ENCODE data around the gene MAN2A1.

Gene MAN2A1

DNA sequence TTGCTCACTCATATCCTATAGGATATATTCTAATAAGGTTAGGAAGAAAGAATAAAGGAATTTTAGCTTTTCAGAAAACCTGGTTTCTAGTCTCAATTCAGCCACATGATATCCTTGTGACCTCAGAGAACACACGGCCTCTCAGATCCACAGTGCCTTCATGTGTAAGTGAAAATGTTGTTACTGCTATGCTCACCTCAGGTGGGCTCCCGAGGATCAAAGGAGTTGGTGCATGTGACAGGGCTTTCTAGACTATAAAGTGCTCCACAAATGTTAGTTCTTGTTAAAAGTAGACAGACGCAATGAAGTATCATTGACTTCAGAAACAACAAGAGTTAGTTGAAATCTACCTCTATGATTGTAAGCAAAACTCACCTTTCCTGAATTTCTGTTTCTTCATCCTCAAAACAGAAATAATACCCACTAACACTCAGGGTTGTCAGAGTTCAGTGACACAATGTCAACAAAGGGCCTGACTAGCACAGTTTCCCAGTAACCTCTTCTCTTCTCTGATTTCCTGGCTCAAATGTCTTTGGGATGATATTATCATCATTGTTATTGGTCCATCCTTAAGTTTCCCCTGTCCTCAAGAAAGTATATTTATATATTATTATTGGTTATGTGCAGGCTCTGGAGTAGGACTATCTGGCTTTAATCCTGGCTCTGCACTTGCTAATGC is 36.0 kb upstream of the MAN2A1 start:
- DNase-seq (ENCODE audit: low read depth, low spot score), result no peak
- no peak overlapping the region for H3K27ac ChIP-seq
- no peak overlapping the region for H3K4me3 ChIP-seq
- no peaks in the 10 kb centered on the region for H3K9me3 ChIP-seq (ENCODE audit: low read depth, low read length)
- no peak for TF ChIP-seq FOXP2 (optimal IDR thresholded peaks at IDR 0.05; ENCODE audit: control extremely low read depth, extremely low read length, insufficient read depth)
- TF ChIP-seq EZH2 (IDR thresholded peaks at IDR 0.05), result no peak
- no peak for TF ChIP-seq POLR2AphosphoS5 (IDR thresholded peaks at IDR 0.05; ENCODE audit: borderline replicate concordance, low read depth, low read length)
- H3K9ac ChIP-seq (ENCODE audit: insufficient read length), result no peak overlapping the region
- H3K36me3 ChIP-seq (ENCODE audit: insufficient read depth, low read length), result no peaks in the 10 kb centered on the region

- no peak overlapping the region for H3K4me3 ChIP-seq
- H3K9ac ChIP-seq (ENCODE audit: insufficient read length), result no peak overlapping the region
- no peaks in the 10 kb centered on the region for H3K36me3 ChIP-seq (ENCODE audit: insufficient read depth, low read length)
- H3K27ac ChIP-seq, result no peak overlapping the region
- no peak for DNase-seq (ENCODE audit: low read depth, low spot score)
- no peaks in the 10 kb centered on the region for H3K9me3 ChIP-seq (ENCODE audit: low read depth, low read length)
- no peak for TF ChIP-seq POLR2AphosphoS5 (IDR thresholded peaks at IDR 0.05; ENCODE audit: borderline replicate concordance, low read depth, low read length)
- TF ChIP-seq FOXP2 (optimal IDR thresholded peaks at IDR 0.05; ENCODE audit: control extremely low read depth, extremely low read length, insufficient read depth), result no peak
- no peak for TF ChIP-seq EZH2 (IDR thresholded peaks at IDR 0.05)
Observed at GRCh38 chr5:109654455-109654854, 35.3 kb upstream of the MAN2A1 start.

GRCh38 chr5:109655841-109656240 is 33.9 kb upstream of the MAN2A1 start:
- Histone ChIP-seq H3K27ac (no peak overlapping the region), H3K9ac (ENCODE audit: insufficient read length) (no peak overlapping the region), H3K36me3 (ENCODE audit: insufficient read depth, low read length) (no peaks in the 10 kb centered on the region), H3K9me3 (ENCODE audit: low read depth, low read length) (no peaks in the 10 kb centered on the region), H3K4me3 (no peak overlapping the region)
- TF ChIP-seq POLR2AphosphoS5 (IDR thresholded peaks at IDR 0.05; ENCODE audit: borderline replicate concordance, low read depth, low read length), result no peak
- TF ChIP-seq EZH2 (IDR thresholded peaks at IDR 0.05), result no peak
- no peak for TF ChIP-seq FOXP2 (optimal IDR thresholded peaks at IDR 0.05; ENCODE audit: control extremely low read depth, extremely low read length, insufficient read depth)
- no peak for DNase-seq (ENCODE audit: low read depth, low spot score)

DNA sequence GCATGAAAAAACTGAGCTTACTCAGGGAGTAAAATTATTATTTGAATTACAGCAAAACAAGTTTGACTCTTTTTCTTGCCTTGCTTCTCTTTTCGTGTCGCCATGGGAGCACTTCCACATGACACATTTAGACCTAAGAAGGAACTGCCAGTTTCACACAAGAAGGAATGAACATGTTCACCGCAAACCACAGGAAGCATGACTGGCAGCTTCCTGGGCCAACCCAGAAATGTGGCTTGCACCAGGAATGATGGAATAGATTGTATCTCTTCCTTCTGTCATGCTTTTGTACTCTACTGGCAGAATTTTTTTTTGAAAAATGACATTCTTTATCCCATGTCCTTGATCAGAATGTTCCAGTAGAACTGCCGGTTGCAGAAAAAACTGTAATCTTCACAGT is 32.9 kb upstream of the MAN2A1 start:
- H3K4me3 ChIP-seq, result no peak overlapping the region
- no peaks in the 10 kb centered on the region for H3K36me3 ChIP-seq (ENCODE audit: insufficient read depth, low read length)
- H3K27ac ChIP-seq, result no peak overlapping the region
- no peak overlapping the region for H3K9ac ChIP-seq (ENCODE audit: insufficient read length)
- no peaks in the 10 kb centered on the region for H3K9me3 ChIP-seq (ENCODE audit: low read depth, low read length)
- DNase-seq (ENCODE audit: low read depth, low spot score), result peak; percentile 55
- TF ChIP-seq EZH2 (IDR thresholded peaks at IDR 0.05) (no peak), FOXP2 (optimal IDR thresholded peaks at IDR 0.05; ENCODE audit: control extremely low read depth, extremely low read length, insufficient read depth) (no peak), POLR2AphosphoS5 (IDR thresholded peaks at IDR 0.05; ENCODE audit: borderline replicate concordance, low read depth, low read length) (no peak)

- no peak overlapping the region for H3K27ac ChIP-seq
- no peak overlapping the region for H3K4me3 ChIP-seq
- TF ChIP-seq POLR2AphosphoS5 (IDR thresholded peaks at IDR 0.05; ENCODE audit: borderline replicate concordance, low read depth, low read length), result no peak
Observed at GRCh38 chr5:109659901-109660300, 29.8 kb upstream of the MAN2A1 start.

GRCh38 chr5:109660301-109660700 is 29.4 kb upstream of the MAN2A1 start:
- no peaks in the 10 kb centered on the region for H3K9me3 ChIP-seq (ENCODE audit: low read depth, low read length)
- no peak overlapping the region for H3K27ac ChIP-seq
- DNase-seq (ENCODE audit: low read depth, low spot score), result no peak
- no peak for TF ChIP-seq FOXP2 (optimal IDR thresholded peaks at IDR 0.05; ENCODE audit: control extremely low read depth, extremely low read length, insufficient read depth)
- no peak for TF ChIP-seq EZH2 (IDR thresholded peaks at IDR 0.05)
- TF ChIP-seq POLR2AphosphoS5 (IDR thresholded peaks at IDR 0.05; ENCODE audit: borderline replicate concordance, low read depth, low read length), result no peak
- no peak overlapping the region for H3K9ac ChIP-seq (ENCODE audit: insufficient read length)
- no peak overlapping the region for H3K4me3 ChIP-seq
- no peaks in the 10 kb centered on the region for H3K36me3 ChIP-seq (ENCODE audit: insufficient read depth, low read length)

More at GRCh38 chr5:109659901-109660300, 29.8 kb upstream of the MAN2A1 start:
- no peak for DNase-seq (ENCODE audit: low read depth, low spot score)
- H3K9me3 ChIP-seq (ENCODE audit: low read depth, low read length), result no peaks in the 10 kb centered on the region
- no peaks in the 10 kb centered on the region for H3K36me3 ChIP-seq (ENCODE audit: insufficient read depth, low read length)
- no peak overlapping the region for H3K9ac ChIP-seq (ENCODE audit: insufficient read length)

DNA sequence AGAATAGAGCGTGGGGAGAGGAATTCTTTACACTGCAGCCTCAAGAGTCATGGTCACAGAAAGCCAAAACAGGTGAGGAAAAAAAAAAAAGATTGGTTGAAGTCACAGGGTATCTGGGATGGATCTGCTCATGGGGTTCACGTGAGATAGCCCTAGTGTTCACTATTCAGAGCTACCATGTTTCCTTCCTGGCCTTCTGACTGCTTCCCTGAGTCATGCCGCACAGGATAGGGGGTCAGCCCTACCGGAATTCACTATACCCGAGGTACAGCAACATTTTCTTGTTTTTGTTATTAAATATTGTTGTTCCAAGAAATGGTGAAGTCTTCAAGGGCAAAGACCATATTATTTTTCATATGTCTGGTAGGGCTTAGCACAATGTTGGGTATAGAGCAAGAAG is 21.5 kb upstream of the MAN2A1 start:
- no peak for DNase-seq (ENCODE audit: low read depth, low spot score)
- H3K9me3 ChIP-seq (ENCODE audit: low read depth, low read length), result no peaks in the 10 kb centered on the region
- H3K4me3 ChIP-seq, result no peak overlapping the region
- no peaks in the 10 kb centered on the region for H3K36me3 ChIP-seq (ENCODE audit: insufficient read depth, low read length)
- TF ChIP-seq FOXP2 (optimal IDR thresholded peaks at IDR 0.05; ENCODE audit: control extremely low read depth, extremely low read length, insufficient read depth) (no peak), EZH2 (IDR thresholded peaks at IDR 0.05) (no peak)
- no peak overlapping the region for H3K9ac ChIP-seq (ENCODE audit: insufficient read length)
- no peak overlapping the region for H3K27ac ChIP-seq

DNA sequence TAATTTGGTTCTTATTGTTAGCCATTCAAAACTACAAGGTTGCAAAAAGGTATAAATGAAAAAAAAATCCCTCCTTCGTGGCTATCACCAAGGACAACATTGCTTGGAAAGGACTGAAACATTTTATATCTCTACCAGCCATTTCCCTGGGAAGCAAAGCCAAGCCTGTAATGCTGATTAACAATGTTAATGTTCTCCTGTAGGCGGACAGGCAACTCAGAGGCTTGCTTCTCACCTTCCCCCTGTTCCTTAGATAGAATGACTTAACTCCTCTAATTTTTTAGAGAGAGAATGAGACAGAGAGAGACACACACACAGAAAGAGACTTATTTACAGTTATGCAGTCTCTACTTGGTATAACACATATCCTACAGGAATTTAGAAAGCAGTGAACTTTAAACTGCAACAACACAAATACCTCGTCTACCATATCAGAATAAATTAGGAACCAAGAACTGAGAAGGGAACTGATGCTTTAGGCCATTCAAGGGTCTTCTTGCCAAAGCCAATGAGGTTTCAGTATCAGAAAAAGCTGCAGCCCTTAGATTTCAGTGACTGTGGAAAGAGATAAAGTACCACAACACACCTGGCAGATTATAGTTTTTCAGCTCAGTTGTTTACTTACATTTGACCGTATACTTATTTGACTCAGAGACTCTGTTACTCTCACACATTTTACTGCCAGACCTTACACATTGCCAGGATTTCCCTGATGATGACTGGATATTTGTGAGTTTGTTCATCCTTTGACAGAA is 20.9 kb upstream of the MAN2A1 start:
- Histone ChIP-seq H3K9me3 (ENCODE audit: low read depth, low read length) (no peaks in the 10 kb centered on the region), H3K27ac (no peak overlapping the region), H3K4me3 (no peak overlapping the region), H3K9ac (ENCODE audit: insufficient read length) (no peak overlapping the region), H3K36me3 (ENCODE audit: insufficient read depth, low read length) (no peaks in the 10 kb centered on the region)
- DNase-seq (ENCODE audit: low read depth, low spot score), result no peak
- TF ChIP-seq FOXP2 (optimal IDR thresholded peaks at IDR 0.05; ENCODE audit: control extremely low read depth, extremely low read length, insufficient read depth), result no peak
- no peak for TF ChIP-seq POLR2AphosphoS5 (IDR thresholded peaks at IDR 0.05; ENCODE audit: borderline replicate concordance, low read depth, low read length)
- no peak for TF ChIP-seq EZH2 (IDR thresholded peaks at IDR 0.05)

All from SK-N-MC (cell line).